GM18861 (cell line): Measurements from ENCODE around the gene ADAMTSL5.

Experiments
- ATAC-seq: cut with Tn5 transposase; IDR thresholded peaks from one replicate; pipeline ENCODE4 v1.9.1; 2021; ENCODE audit not compliant: unreplicated experiment

ADAMTSL5 gene

DNA sequence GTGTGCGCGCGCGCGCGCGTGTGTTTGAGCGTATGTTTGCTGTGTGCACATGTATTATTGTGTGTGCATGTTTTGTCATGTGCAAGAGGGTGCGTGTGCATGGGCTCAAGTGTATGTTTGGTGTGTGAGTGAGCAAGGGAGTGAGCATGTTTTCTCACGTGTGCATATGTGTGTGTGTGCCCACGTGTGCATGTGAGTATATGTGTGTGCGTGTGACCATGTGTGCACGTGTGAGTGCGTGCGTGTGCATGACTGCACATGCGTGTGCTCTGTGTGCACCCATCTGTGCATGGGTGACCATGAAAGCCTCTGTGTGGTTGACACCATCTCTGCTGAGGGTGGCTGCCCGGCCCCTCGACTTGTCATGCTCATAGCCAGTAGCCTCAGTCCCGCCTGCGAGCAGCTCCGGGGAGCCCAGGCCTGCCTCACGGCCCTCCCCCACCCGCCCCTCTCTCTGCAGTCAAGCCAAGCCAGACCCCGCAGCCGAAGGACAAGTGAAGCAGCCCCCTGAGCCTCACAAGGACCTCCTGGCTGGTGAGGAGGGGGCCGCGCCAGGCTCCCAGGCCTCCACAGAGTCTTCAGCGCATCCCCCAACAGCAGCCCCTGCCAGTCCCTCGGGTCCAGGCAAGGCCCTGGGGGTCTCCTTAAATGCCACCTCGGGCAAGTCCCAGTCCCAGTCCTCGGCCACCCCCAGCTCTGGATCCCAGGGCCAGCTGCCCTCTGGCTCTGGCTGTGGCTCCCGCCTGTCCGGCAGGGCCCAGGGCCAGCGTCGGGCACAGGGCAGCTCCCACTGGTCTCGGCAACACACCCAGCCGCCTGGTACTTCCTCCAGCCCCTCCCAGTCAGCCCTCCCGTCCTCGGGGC is 15.9 kb downstream of the ADAMTSL5 start:
- no peak for ATAC-seq

DNA sequence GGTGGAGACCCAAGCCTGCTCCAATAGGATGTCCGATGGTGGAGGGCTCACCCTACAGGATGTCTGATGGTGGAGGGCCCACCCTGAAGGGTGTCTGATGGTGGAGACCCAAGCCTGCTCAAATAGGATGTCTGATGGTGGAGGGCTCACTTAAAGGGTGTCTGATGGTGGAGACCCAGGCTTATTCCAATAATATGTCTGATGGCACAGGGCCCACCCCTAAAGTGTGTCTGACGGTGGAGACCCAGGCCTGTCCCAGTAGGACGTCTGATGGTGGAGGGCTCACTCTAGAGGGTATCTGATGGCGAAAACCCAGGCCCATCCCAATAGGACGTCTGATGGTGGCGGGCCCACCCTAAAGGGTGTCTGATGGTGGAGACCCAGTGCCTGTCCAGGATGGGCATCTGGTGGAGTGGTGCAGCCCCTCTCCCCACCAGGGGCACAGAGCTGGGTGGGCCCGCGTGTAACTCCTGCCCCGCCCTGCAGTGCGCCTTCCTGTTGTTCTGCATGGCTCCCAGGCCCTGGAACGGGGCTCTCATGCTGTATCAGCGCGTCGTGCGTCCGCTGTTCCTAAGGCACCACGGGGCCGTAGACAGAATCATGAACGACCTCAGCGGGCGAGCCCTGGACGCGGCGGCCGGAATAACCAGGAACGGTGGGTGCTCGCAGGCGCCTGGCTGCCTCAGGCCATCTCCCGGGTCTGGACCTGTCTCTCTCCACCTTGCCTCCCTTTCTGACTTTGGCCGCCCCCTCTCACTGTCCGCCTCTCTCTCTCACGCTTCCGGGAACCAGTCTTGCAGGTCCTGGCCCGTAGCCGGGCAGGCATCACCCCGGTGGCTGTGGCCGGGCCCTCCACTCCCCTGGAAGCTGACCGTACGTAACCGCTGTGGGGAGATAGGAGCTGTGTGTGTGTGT is 16.8 kb downstream of the ADAMTSL5 start:
- no peak for ATAC-seq

DNA sequence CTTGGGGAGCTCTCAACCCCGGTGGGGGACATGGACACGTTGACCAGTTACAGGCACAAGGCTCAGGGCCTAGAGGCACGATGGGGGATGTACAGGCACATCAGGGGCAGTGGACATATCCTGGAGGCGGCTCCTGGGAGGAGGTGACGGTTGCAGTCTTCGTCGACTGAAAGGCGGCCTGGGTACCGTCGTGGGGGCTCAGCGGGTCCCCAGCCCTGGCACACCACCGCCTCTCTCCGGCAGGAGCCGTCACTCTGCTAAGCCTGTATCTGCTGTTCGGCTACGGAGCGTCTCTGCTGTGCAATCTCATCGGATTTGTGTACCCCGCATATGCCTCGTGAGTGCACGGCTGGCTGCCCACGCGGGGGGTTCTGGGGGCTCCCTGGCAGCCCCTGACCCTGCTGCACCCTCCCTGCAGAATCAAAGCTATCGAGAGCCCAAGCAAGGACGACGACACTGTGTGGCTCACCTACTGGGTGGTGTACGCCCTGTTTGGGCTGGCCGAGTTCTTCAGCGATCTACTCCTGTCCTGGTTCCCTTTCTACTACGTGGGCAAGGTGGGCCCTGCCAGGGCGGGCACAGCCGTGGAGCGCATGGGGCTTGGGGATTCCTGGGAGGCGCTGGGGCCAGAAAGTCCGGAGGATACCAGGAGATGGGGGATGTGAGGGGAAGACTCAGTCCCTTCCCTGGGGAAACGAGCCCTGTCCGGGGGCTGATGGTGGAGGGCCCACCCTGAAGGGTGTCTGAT is 17.6 kb downstream of the ADAMTSL5 start:
- no peak for ATAC-seq

DNA sequence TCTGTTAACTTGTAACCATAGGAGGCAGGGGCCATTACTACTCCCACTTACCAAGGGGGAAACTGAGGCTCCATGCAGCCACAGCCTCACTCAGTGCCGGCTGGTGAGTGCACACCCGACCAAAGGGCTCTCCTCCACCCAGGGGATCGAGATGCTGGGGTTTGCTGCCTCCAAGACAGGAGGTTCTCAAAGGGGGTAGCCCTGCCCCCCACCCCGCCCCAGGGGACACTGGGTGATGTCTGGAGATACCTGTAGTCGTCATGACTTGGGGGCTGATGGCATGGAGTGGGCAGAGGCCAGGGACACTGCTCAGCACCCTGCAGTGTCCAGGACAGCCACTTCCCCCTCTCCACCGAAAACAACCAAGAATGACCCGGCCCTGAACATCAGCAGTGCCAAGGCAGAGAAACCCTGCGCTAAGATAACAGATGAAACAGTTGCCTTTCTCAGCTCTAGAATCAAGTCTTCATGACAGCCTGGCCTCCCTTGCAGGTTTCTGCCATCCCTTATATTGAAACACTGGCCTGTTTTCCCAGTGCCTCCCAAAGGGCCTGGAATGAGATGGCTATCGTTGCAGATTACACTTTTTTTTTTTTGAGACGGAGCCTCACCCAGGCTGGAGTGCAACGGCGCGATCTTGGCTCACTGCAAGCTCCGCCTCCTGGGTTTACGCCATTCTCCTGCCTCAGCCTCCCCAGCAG is 18.6 kb downstream of the ADAMTSL5 start:
- no peak for ATAC-seq

DNA sequence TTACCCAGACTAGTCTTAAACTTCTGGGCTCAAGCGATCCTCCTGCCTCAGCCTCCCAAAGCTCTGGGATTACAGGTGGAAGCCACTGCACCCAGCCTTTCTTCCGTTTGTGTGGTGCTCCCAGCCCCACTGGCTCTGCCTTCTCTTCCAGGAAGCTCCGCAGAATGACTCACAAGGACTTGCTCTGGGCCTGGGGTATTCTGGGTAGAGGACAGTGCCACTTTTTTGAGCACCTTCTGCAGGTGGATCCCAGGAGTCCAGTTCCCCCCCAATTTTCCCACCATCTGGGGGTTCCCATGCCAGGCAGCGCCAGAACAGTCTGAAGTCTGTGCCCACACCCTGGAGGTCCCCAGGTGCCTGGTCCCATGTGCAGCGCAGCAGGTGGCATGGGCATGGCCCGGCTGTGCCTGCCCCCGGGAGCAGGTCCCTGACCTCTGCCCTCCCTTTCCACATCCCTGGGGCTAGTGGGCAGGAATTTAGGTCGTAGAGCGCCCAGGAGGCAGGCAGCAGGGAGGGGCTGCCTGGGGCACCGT is 20.3 kb downstream of the ADAMTSL5 start:
- no peak for ATAC-seq

DNA sequence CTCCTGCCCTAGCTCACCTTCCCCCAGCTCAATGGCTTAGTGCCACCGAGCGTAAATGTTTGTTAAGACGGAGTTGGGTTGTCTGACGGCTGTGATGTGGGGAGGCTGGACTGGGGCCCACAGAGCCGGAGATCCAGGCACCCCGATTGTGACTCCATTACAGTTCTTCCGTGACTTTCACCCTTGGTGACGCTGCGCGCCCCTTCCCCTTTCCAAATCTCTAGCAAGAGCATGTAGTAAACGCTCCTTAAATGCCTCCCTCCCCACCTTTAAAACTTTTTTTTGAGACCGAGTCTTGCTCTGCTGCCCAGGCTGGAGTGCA is 21.0 kb downstream of the ADAMTSL5 start:
- no peak for ATAC-seq

DNA sequence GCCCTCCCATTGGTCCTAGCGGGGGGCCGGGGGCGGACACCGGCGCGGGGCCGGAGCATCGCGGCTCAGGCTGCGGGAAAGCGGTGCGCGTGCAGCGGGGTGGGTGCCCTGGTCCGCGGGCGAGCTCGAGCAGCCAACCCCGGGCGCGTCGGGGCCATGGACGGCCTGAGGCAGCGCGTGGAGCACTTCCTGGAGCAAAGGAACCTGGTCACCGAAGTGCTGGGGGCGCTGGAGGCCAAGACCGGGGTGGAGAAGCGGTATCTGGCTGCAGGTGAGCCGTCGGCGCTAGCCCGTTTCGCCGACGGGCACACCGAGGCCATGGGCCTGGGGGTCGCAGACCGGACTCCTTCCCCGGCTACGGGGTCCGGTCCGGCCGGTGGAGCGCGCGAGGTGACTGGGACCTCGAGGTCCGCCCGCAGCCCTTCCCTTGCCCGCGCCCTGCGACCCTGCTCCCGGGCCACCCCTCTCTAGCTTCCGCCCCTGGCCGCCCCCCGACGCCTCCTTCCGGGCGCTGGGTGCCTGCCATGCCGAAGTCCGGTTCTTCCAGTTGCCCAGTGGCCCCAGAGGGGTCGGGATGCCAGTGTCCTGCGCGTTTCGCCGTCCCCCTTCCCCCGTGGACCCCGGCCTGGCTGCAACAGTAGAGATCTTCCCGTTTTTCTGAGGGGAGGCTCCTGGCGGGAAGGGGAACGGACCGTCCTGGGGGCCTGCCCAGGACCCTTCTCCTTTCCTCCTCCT is 21.5 kb downstream of the ADAMTSL5 start, which contains the start of gene REEP6:
Gene REEP6 (plus strand): TSS at position 68 of the 735 bp plus-strand sequence. CDS start 89 bp downstream, at position 157.
- ATAC-seq, result no peak

DNA sequence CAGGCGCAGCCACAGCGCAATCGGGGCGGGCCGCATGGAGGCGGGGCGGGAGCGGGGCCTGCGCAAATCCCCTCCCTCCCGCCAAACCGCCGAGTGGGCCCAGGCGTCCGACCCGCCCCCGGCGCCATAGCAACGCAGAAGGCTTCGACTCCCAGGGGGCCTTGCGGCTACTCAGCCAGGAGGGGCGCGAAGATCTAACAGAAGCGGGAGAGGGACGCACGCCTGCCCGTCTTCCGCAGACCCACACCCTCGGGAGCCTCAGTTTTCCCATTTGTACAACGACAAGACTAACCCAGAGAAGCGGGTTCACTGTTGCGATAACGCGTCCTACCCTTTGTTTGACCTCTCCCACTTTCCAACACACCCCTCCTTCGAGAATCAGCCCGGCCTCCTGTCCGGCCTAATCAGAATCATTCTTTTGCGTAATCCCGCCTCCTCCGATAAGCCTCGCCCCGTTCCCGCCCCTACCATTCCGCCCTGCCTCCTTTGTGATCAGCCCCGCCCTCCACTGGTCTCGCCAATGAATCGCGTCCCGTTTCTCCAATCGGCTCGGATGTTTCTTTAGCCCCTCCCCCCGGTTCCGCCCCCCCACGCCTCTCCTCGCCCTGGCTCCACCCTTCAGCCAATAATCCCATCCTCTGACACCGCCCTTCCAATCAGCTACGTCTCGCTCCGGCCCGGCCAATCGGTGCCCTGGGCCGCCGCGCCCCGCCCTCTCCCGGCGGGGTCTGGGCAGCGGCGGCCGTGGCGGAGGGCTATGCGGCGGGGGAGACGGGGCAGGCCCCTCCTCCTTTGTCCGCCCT is 22.3 kb downstream of the ADAMTSL5 start, which contains the start of gene PCSK4:
Gene PCSK4 (minus strand): TSS at position 40 of the 803 bp plus-strand sequence. CDS start 4 bp downstream, at position 36.
- ATAC-seq, result peak; percentile 79

DNA sequence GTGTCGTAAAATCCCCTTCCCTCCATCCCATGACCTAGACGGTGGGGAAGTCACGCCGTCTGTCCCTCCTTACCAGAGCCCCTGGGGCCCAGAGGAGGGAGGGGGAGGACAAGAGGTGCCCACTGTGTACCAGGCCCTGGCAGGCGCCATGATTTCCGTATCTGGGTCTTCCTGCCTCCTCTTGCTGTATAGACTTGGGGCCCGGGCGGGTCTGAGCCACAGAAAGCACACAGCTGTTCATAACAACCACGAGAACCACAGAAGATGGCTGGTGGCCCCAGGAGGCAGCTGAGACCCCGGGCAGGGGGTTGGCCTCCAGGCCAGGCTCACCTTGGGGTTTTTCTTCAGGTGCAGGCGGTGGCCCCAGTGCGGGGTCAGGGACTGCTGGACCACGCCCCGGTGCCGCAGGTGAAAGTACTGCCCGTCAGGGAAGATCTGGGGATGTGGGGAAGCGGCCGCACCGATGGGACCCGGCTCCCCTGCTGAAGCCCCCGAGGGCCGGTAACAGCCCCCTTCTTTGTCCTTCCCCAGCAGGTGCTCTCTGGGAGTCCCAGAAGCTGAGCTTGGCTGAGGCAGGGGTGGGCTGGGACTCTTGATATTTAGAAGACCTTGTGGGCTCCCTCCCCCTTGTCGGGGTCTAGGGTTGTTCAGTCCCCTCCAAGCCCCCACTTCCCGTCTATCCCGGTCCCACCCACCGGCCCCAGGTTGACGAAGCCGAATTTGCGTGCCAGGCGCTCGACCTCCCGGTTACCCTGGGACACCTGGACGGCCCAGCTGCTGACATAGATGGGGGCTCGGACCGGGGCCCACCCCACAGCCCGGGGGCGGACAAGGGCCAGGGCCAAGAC is 23.1 kb downstream of the ADAMTSL5 start:
- ATAC-seq, result no peak

DNA sequence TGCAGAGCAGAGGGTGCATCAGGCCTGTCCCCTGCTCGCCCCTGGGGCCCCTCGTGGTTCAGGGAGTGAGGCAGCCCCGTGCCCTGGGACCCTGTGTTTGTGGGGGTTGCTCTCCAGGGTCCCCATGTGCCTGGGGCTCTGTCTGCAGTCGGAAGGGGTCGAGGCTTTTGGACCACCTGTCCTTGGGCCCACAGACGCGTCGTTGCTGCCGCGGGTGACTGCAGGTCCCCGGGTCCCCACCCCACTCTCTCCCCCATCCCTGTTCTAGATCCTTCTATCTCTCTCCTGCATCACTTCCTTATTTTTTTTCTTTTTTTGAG is 24.6 kb downstream of the ADAMTSL5 start:
- ATAC-seq, result no peak

DNA sequence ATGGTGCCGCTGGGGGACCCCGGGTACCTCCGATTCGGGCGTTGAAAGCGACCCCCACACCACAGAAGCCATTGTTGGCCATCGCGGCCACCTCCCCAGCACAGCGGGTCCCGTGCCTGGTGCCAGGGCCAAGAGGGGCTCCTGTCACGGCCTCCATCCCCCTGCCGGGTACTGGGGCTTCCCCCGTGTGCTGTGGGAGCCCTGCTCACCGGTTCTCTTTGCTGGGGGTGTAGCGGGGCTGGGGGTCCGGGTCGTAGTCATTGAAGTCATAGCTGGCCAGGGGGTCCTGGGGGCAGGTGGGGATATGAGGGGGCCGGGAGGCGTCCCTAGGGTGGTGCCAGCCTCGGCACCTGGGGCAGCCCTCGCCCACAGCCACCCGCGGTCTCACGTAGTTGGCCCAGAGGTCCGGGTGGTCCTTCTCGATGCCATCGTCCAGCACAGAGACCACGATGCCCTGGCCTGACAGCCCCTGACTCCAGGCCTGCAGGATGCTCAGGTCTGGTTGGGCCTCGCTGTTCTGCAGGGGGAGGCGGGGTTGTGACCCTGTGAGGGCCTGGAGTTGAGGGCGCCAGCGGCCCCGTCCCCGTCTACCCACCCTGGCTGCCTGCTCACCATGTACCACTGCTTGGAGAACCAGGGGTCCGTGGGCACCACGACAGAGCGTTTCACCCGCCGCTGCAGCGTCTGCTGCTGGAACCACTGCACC is 25.1 kb downstream of the ADAMTSL5 start:
- ATAC-seq, result no peak

DNA sequence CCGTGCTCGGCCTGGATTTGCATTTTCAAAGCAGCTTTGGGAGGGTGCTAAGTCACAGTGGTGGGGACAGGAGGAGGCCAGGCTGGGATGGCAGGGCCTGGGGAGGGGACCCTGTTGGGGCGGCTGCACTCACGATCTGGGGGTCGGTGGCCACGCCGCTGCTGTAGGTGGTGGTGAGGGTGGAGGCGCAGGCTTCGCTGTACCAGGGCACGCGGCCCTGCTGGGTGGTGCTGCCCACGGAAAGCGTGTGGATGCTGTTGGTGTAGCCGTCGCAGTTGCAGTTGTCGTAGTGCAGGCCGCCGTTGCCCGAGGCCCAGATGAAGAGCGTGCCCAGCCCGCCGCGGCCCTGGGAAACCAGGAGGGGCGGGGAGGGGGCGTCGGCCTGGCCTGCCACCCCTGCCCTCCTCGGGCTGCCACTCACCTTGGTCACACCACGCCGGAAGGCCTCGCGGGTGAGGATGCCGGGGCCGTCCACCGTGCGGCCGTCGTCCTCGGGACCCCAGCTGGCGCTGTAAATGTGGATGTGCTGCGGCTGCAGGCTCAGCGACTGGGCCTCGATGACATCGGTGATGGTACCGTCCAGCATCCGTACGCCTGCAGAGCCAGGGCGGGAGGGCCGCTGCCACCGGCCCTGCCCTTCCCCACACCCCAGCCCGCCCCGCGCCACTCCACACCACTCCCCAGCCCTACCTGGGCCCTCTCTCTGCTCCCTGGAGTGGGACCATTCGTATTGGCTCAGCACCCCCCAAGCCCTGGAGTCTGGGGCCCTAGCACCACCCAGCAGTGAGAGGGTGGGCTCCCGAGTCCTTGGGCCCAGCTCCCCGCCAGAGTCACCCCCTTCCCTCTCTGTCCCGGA is 25.9 kb downstream of the ADAMTSL5 start:
- ATAC-seq, result no peak

DNA sequence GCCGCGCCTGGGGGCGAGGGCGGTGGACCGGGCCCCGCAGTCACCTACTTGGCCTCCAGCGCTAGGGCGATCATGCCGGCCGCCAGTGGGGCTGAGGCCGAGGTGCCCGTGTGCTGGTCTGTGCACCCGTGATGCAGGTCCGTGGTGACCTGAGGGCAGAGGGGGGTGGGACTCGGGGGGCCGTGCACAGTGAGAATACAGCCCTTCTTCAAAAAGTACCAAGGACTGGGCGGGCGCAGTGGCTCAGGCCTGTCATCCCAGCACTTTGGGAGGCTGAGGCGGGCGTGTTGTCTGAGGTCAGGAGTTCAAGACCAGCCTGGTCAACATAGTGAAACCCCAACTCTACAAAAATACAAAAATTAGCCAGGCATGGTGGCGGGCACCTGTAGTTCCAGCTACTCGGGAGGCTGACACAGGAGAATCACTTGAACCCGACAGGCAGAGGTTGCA is 28.8 kb downstream of the ADAMTSL5 start:
- no peak for ATAC-seq

DNA sequence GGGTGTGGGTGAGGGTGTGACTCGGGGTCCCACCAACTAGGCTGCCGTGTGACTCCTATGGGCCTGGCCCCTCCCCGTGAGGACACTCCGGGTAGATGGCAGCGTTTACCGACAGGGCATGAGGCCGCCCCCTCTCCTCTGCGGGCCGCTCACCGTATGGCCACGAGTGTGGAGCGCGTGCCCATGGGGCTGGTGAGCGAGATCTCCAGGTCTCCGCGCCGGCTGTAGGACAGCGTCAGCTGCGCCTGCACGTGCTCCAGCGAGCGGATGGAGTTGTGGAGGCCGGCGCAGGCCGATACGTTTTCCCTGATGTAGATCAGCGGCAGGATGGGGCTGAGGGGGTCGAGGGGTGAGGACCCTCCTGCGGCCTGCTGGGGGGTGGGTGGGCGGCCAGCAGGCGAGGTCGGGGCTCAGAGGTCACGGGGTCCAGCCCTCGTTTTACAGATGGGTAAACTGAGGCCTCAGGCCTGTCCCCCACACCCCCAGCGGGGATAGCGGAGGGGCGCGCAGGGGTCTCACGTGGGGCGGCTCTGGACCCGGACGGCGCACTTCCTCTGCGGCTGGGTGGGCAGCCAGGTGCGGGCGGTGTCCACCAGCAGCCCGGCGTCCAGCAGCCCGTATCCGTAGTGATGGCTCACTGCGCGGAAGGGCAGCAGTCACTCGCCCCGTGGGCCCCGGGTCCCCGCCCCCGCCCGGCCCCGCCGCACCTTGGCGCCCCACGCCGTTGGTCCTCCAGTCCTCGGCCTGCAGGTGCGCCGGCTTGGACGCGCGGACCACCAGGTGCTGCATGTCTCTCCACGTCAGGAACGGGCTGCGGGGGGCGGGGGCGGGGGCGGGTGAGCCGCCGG is 29.5 kb downstream of the ADAMTSL5 start:
- ATAC-seq, result no peak

DNA sequence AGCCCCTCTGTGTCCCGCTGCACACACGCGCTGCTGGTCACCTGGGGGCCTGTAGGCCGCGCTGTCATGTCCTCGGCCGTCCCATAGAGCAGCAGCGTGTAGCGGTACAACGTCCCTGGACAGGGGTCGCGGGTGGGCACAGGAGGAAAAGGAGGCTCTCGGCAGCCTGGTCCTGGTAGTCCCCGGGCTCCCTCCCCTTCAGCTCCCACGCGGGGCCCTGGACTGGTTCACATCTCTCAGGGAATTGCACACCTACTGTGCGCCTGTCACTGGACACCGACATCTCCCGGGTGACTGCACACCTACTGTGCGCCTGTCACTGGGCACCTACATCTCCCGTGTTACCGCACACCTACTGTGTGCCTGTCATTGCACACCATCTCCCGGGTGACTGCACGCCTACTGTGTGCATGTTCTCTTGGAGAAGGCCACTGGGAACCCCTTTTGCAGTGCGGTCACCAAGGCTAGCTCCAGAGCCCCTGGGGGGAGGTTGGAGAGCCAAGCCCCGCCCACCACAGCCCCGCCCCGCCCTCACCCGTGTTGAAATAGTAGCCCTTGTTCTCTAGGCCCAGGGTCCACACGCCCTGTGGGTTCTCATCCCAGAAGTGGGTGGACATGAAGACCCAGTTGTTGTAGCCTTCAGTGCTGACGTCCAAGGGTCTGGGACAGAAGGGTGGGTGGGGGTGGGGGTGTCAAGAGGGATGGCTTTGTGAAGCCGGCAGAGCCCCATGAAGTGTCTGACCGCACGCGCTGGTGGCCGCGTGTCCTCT is 30.3 kb downstream of the ADAMTSL5 start:
- ATAC-seq, result no peak
